GM23338 (cell line): ENCODE measurements around the gene TNFAIP3. TPM values are rescaled to one million over a fixed set of nuclear protein-coding genes. Genes with fewer than 3 reads are reported as not detected.

Source experiments
- ATAC-seq: fragments of 200-7000 bp; cut with Tn5 transposase; 3 replicates; pipeline ENCODE4 v1.9.1; 2020
- DNase-seq: peaks from one replicate; pipeline ENCODE4 v3.0.0-alpha.2; 2015; ENCODE audit warnings: low spot score
- H2AFZ ChIP-seq: fragments of 200-600 bp; sonication (generic); 2 replicates; pipeline ENCODE4 v1.8.0; 2016; ENCODE audit warnings: antibody characterized with exemption, mild to moderate bottlenecking, moderate library complexity
- H3F3A ChIP-seq: fragments of 200-600 bp; sonication (generic); replicated peaks from 2 replicates; pipeline ENCODE4 v1.8.0; 2017; ENCODE audit warnings: antibody characterized with exemption, mixed run types, low read depth
- H3K27ac ChIP-seq: fragments of 200-600 bp; sonication (generic); 2 replicates; pipeline ENCODE4 v1.6.1; 2016; ENCODE audit warnings: low read depth
- H3K27me3 ChIP-seq: fragments of 200-600 bp; sonication (generic); 2 replicates; pipeline ENCODE4 v1.8.0; 2016; ENCODE audit warnings: mild to moderate bottlenecking, mixed run types, moderate library complexity; ENCODE audit not compliant: insufficient read depth
- H3K36me3 ChIP-seq: fragments of 200-600 bp; sonication (generic); 2 replicates; pipeline ENCODE4 v1.8.0; 2016; ENCODE audit warnings: mild to moderate bottlenecking; ENCODE audit not compliant: insufficient read depth
- H3K4me1 ChIP-seq: fragments of 200-600 bp; sonication (generic); 2 replicates; pipeline ENCODE4 v1.8.0; 2016; ENCODE audit warnings: mild to moderate bottlenecking, moderate library complexity; ENCODE audit not compliant: insufficient read depth
- H3K4me2 ChIP-seq: fragments of 200-600 bp; sonication (generic); 2 replicates; pipeline ENCODE4 v1.7.1; 2017; ENCODE audit warnings: mixed run types
- H3K4me3 ChIP-seq: fragments of 200-600 bp; sonication (generic); 2 replicates; pipeline ENCODE4 v1.6.1; 2016; ENCODE audit warnings: mixed run types
- H3K79me2 ChIP-seq: fragments of 200-600 bp; sonication (generic); replicated peaks from 2 replicates; pipeline ENCODE4 v1.8.0; 2017; ENCODE audit warnings: mild to moderate bottlenecking; ENCODE audit not compliant: insufficient read depth
- H3K9me2 ChIP-seq: fragments of 200-600 bp; sonication (generic); 2 replicates; pipeline ENCODE4 v1.8.0; 2017; ENCODE audit not compliant: insufficient read depth
- H4K20me1 ChIP-seq: fragments of 200-600 bp; sonication (generic); replicated peaks from 2 replicates; pipeline ENCODE4 v1.8.0; 2017; ENCODE audit warnings: mild to moderate bottlenecking; ENCODE audit not compliant: insufficient read depth
- H3K27ac Mint-ChIP-seq: 2 replicates; pipeline ENCODE4 v1.8.0; 2020; ENCODE audit warnings: inconsistent platforms, mild to moderate bottlenecking, moderate library complexity, mixed read lengths
- H3K27me3 Mint-ChIP-seq: 3 replicates; pipeline ENCODE4 v1.8.0; 2022; ENCODE audit warnings: low read depth, mild to moderate bottlenecking, moderate library complexity, mixed read lengths, inconsistent platforms; ENCODE audit not compliant: insufficient read depth, poor library complexity
- H3K36me3 Mint-ChIP-seq: 3 replicates; pipeline ENCODE4 v1.8.0; 2021; ENCODE audit warnings: low read depth, mild to moderate bottlenecking, inconsistent platforms, moderate library complexity, mixed read lengths
- H3K4me1 Mint-ChIP-seq: 3 replicates; pipeline ENCODE4 v1.8.0; 2020; ENCODE audit warnings: mild to moderate bottlenecking, inconsistent platforms, mixed read lengths
- H3K4me3 Mint-ChIP-seq: 3 replicates; pipeline ENCODE4 v1.8.0; 2021; ENCODE audit warnings: moderate library complexity, mild to moderate bottlenecking, inconsistent platforms, mixed read lengths
- H3K9me3 Mint-ChIP-seq: 3 replicates; pipeline ENCODE4 v1.8.0; 2020; ENCODE audit warnings: moderate library complexity, mild to moderate bottlenecking, inconsistent platforms, mixed read lengths
- CREB1 ChIP-seq: fragments of 250-450 bp; sonication (Bioruptor Pico); IDR thresholded peaks from 2 replicates; pipeline ENCODE4 v1.5.0; 2020; ENCODE audit warnings: low read depth, mild to moderate bottlenecking, moderate library complexity
- CTCF ChIP-seq, 2 experiments: fragments of 200-600 bp in 1 of 2; sonication (generic) in 1 of 2; conservative IDR thresholded peaks; 2 replicates each; pipeline versions ENCODE4 v1.5.1 to v1.6.1; 2016 to 2017; ENCODE audit warnings: antibody characterized with exemption in 2 of 2, low read depth in 2 of 2, mild to moderate bottlenecking in 2 of 2, moderate library complexity in 1 of 2
- EZH2 ChIP-seq: fragments of 200-600 bp; sonication (generic); IDR thresholded peaks from one replicate; pipeline ENCODE4 v1.8.0; 2017; ENCODE audit warnings: antibody characterized with exemption, mild to moderate bottlenecking, low read depth; ENCODE audit not compliant: unreplicated experiment
- JUNB ChIP-seq: IDR thresholded peaks from one replicate; pipeline ENCODE4 v1.6.1; 2016; ENCODE audit warnings: antibody characterized with exemption; ENCODE audit not compliant: unreplicated experiment
- NANOG ChIP-seq: IDR thresholded peaks from 2 replicates; pipeline ENCODE4 v1.6.1; 2016; ENCODE audit warnings: antibody characterized with exemption, borderline replicate concordance
- POLR2AphosphoS5 ChIP-seq: IDR thresholded peaks from 2 replicates; pipeline ENCODE4 v1.6.1; 2016; ENCODE audit warnings: antibody characterized with exemption, low read depth
- REST ChIP-seq: IDR thresholded peaks from one replicate; pipeline ENCODE4 v1.6.1; 2018; ENCODE audit warnings: antibody characterized with exemption; ENCODE audit not compliant: unreplicated experiment
- STAT1 ChIP-seq: IDR thresholded peaks from one replicate; pipeline ENCODE4 v1.6.1; 2016; ENCODE audit warnings: antibody characterized with exemption; ENCODE audit not compliant: unreplicated experiment
- ZNF331 ChIP-seq: fragments of 250-450 bp; sonication (Bioruptor Pico); IDR thresholded peaks from 2 replicates; pipeline ENCODE4 v1.5.0; 2020; ENCODE audit warnings: low read depth, mild to moderate bottlenecking, moderate library complexity
- polyA plus RNA-seq: library from polyadenylated mRNA; unstranded; fragments of >200 nt; fragmentation: Nextera tagmentation; extraction: Ambion mirVana; gene quantifications from 2 replicates; pipeline ENCODE4 v1.2.1, GENCODE V29; 2016
- total RNA-seq: library from RNA; depleted of rRNA; stranded (reverse); fragments of >200 nt; shearing (Covaris generic); gene quantifications from 2 replicates; pipeline ENCODE4 v1.2.3, GENCODE V29; 2014; rRNA removed

TNFAIP3 gene
- total and polyA plus RNA-seq, 2 experiments from 2014 or later, result 2.1 to 2.3 TPM

GRCh38 chr6:137931849-137932465 lies 64.9 kb downstream of the TNFAIP3 start:
- H3K4me3 Mint-ChIP-seq, result no peak overlapping the region
- DNase-seq (no peak), ATAC-seq (no peak)
- peaks cover 17% of the 10 kb centered on the region for H3K4me1 Mint-ChIP-seq
- Histone ChIP-seq H3K4me2 (no peak overlapping the region), H3K9me2 (no peaks in the 10 kb centered on the region), H3K4me3 (no peak overlapping the region), H3K27ac (no peak overlapping the region), H3K79me2 (no peaks in the 10 kb centered on the region), H4K20me1 (no peaks in the 10 kb centered on the region), H3K36me3 (no peaks in the 10 kb centered on the region), H3K4me1 (0 out of 2 replicates have a peak, but pooled peaks cover 4% of the 10 kb centered on the region), H3K27me3 (no peaks in the 10 kb centered on the region), H2AFZ (no peak overlapping the region), H3F3A (no peaks in the 10 kb centered on the region)
- no peaks in the 10 kb centered on the region for H3K36me3 Mint-ChIP-seq
- no peaks in the 10 kb centered on the region; the same call in 2 of the 3 replicates for H3K9me3 Mint-ChIP-seq
- peaks cover 4% of the 10 kb centered on the region for H3K27me3 Mint-ChIP-seq
- TF ChIP-seq NANOG (no peak), POLR2AphosphoS5 (no peak), JUNB (no peak), STAT1 (no peak), ZNF331 (CRISPR knock-in tag) (no peak), EZH2 (no peak), CREB1 (CRISPR knock-in tag) (no peak), REST (no peak), CTCF (conservative IDR thresholded peaks at IDR 0.05; ENCODE audit: low read depth in 2 of 2) (no peak)
- H3K27ac Mint-ChIP-seq, result no peak overlapping the region

Other genes with a start within 250 kb of the TNFAIP3 start
- 20.1 and 23.7 TPM in 2 replicates for gene PERP, start 240.2 kb downstream of the TNFAIP3 start, total RNA-seq
- 28.1 and 28.4 TPM in 2 replicates for gene PERP, start 240.2 kb downstream of the TNFAIP3 start, polyA plus RNA-seq